ENCODE measurements around the gene MED13. TPM values are rescaled to one million over a fixed set of nuclear protein-coding genes. Genes with fewer than 3 reads are reported as not detected.
"Not testable (repeated sequence)": the region's sequence is repeated elsewhere in the genome, so short reads cannot be mapped to it uniquely, and the experiment has no call there.

Gene MED13
- total RNA-seq, 5 donors from 2014 or later (not counting 1 experiment from before 2014, with no cell fraction given), result 60.8 to 82.4 (median 77.6) TPM

DNA sequence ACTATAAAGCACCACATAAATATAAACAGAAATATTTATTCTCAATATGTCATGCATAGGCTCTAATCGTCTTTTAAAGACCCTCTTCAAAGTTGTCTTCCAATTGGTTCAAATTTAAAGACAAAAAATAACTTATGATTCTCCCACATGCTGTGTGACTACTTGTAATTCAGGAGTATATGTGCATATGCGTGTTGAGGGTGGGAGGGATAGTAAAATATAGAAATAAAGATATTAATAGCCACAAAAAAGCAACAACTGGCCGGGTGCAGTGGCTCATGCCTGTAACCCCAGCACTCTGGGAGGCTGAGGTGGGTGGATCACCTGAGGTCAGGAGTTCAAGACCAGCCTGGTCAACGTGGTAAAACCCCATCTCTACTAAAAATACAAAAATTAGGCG is 170.8 kb downstream of the MED13 start:
- POLR2A ChIA-PET; ATAC-seq (replicated peaks in 1 of 4); H3K27ac Mint-ChIP-seq; H3K4me3 Mint-ChIP-seq; H3K4me1 ChIP-seq (ENCODE audit: control insufficient read depth in 1 of 2, extremely low read depth in 1 of 2, insufficient read depth in 2 of 2, low read length in 2 of 2); H3K9me3 Mint-ChIP-seq; H3K4me1 Mint-ChIP-seq; H3K27me3 ChIP-seq (replicated peaks in 1 of 2; ENCODE audit: control insufficient read depth in 2 of 2, extremely low read depth in 1 of 2, insufficient read depth in 2 of 2, low read length in 1 of 2); H3K9me3 ChIP-seq; DNase-seq; H3K27me3 Mint-ChIP-seq; H3K4me3 ChIP-seq (ENCODE audit: control insufficient read depth in 1 of 2, extremely low read depth in 1 of 2, low read length in 1 of 2); H3K27ac ChIP-seq (ENCODE audit: low read length): not testable (repeated sequence)
- WGBS (ENCODE audit: insufficient coverage), result no CpG with 5 or more reads among the region's 5 CpGs
- peaks cover 46% of the 10 kb centered on the region for H3K36me3 Mint-ChIP-seq
- peaks cover 6 to 38% of the 10 kb centered on the region in 2 donors for H3K36me3 ChIP-seq (ENCODE audit: control insufficient read depth in 2 of 2, extremely low read depth in 1 of 2, insufficient read depth in 1 of 2, low read length in 1 of 2)
- CTCF ChIA-PET, result interaction anchor here in 1 of 2 donors (0.7 kb wide), 1 partner anchor 1192 kb away, joined by 3 read pairs; no protein-coding TSS in a partner anchor

Other genes starting within 250 kb of the MED13 start
- gene BRIP1, start 201.8 kb downstream of the MED13 start, total RNA-seq, result 1 to 10 TPM; 1.4 to 3.5 (median 1.7) TPM
- gene INTS2, start 137.3 kb downstream of the MED13 start, total RNA-seq, result 10 to 100 TPM; 15.2 to 21.2 (median 16.9) TPM

Data from T-cell (primary cell).